Stimulated activated naive CD8-positive, alpha-beta T cell treated with anti-CD3 and anti-CD28 coated beads, Interleukin-15, Interleukin-2, amounts not matched to agents 100 ng/mL and 50 ng/mL, for 24 hours (primary cell): Measurements from ENCODE around the gene HIRA.
A peak's percentile ranks its signal among the peaks of the same experiment; 100 is the strongest.
"Not testable (repeated sequence)": the region's sequence is repeated elsewhere in the genome, so short reads cannot be mapped to it uniquely, and the experiment has no call there.

Experiments used
- H3K27ac Mint-ChIP-seq: one replicate; pipeline ENCODE4 v1.8.0; 2021; ENCODE audit warnings: mild to moderate bottlenecking, mixed read lengths
- H3K27me3 Mint-ChIP-seq: one replicate; pipeline ENCODE4 v1.8.0; 2021; ENCODE audit warnings: mixed read lengths
- H3K36me3 Mint-ChIP-seq: one replicate; pipeline ENCODE4 v1.8.0; 2021; ENCODE audit warnings: low read depth, mixed read lengths
- H3K4me1 Mint-ChIP-seq: one replicate; pipeline ENCODE4 v1.8.0; 2021; ENCODE audit warnings: low read depth, mixed read lengths
- H3K4me3 Mint-ChIP-seq: one replicate; pipeline ENCODE4 v1.8.0; 2021; ENCODE audit warnings: mild to moderate bottlenecking, mixed read lengths
- H3K9me3 Mint-ChIP-seq: one replicate; pipeline ENCODE4 v1.8.0; 2021; ENCODE audit warnings: mixed read lengths

The HIRA gene

DNA sequence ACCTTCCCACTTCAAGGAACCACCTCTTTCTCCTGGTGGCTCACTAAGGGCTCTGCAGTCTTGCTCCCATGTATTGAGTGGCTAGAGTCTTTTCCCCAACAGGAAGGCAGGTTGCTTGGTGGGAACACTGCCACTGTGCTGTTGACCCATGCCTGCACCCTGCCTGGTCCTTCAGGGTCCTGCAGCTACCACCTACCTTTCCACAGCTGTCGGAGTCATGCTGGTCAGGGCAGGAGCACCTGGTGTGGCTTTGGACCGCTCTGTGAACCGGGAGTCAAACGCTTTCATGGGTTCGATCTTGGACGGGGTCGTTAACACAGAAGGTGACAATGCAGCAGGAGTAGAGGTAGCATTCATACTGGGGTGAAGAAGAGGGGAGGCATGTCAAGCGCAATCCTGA lies 56.1 kb downstream of the HIRA start:
- no peaks in the 10 kb centered on the region for H3K4me1 Mint-ChIP-seq
- H3K36me3 Mint-ChIP-seq: peaks cover 67% of the 10 kb centered on the region
- no peaks in the 10 kb centered on the region for H3K27me3 Mint-ChIP-seq
- H3K9me3 Mint-ChIP-seq: no peaks in the 10 kb centered on the region
- H3K4me3 Mint-ChIP-seq: no peak overlapping the region
- no peak overlapping the region for H3K27ac Mint-ChIP-seq

GRCh38 chr22:19374410-19374809 lies 57.1 kb downstream of the HIRA start:
- Mint-ChIP-seq H3K4me3 (no peak overlapping the region), H3K27ac (no peak overlapping the region), H3K4me1 (no peaks in the 10 kb centered on the region), H3K27me3 (no peaks in the 10 kb centered on the region), H3K9me3 (no peaks in the 10 kb centered on the region), H3K36me3 (peaks cover 65% of the 10 kb centered on the region)

GRCh38 chr22:19373450-19373849 lies 58.1 kb downstream of the HIRA start:
- Mint-ChIP-seq H3K27ac (no peak overlapping the region), H3K9me3 (no peaks in the 10 kb centered on the region), H3K36me3 (peaks cover 70% of the 10 kb centered on the region)

DNA sequence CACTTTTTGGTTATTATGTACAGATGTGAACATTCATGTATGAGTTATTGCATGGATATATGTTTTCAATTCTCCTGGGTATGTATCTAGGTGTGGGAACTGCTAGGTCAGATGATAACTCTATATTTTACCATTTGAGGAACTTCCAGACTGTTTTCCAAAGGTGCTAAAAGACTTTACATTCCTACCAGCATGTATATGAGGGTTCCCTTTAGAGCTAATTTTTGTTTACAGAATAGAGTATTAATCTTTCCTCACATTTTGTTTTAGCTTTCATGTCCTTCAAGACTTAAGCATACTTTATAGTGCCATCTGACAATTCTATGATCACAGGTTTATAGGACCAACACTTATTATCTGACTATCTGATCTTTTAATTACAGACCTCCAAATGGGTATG lies 59.6 kb downstream of the HIRA start:
- H3K36me3 Mint-ChIP-seq: peaks cover 60% of the 10 kb centered on the region
- no peak overlapping the region for H3K4me3 Mint-ChIP-seq
- no peaks in the 10 kb centered on the region for H3K9me3 Mint-ChIP-seq
- H3K27me3 Mint-ChIP-seq: no peaks in the 10 kb centered on the region
- H3K27ac Mint-ChIP-seq: no peak overlapping the region
- H3K4me1 Mint-ChIP-seq: no peaks in the 10 kb centered on the region

More at GRCh38 chr22:19373450-19373849, 58.1 kb downstream of the HIRA start:
- H3K27me3 Mint-ChIP-seq: no peaks in the 10 kb centered on the region
- no peak overlapping the region for H3K4me3 Mint-ChIP-seq
- H3K4me1 Mint-ChIP-seq: no peaks in the 10 kb centered on the region

- Mint-ChIP-seq H3K36me3 (peaks cover 53% of the 10 kb centered on the region), H3K27me3 (no peaks in the 10 kb centered on the region), H3K27ac (no peak overlapping the region), H3K4me1 (peaks cover 9% of the 10 kb centered on the region), H3K9me3 (no peaks in the 10 kb centered on the region), H3K4me3 (no peak overlapping the region)
These were observed 62.7 kb downstream of the HIRA start for GRCh38 chr22:19368876-19369275.

DNA sequence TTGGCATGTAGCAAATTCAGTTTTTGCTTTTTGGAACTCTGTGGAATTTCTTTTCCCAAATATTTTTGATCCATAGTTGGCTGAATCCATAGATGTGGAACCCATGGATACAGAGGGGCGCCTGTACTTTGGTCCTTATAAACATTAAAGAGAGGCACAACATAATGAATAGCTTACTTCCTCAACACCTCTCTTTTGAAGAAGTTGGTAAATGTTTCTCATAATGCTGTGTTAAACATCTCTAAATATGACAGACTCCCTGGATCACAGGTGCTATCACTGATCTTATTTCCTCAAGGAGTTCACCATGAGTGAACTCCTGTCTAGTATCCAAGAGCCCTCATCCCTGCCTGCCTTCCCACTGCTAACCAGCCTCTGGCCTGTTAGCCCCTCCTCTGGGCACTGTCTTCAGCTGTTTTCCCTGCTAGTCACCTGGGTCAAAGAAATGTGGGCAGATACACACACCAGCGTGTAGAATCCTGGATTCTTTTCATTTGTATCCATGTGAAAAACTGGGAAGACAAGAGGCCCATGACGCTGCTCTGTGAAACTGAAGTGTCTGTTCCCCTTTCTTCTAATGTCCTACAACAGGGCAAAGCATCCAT lies 63.7 kb downstream of the HIRA start:
- Mint-ChIP-seq H3K4me1 (peaks cover 9% of the 10 kb centered on the region), H3K36me3 (peaks cover 46% of the 10 kb centered on the region), H3K9me3 (no peaks in the 10 kb centered on the region), H3K27ac (no peak overlapping the region), H3K27me3 (no peaks in the 10 kb centered on the region), H3K4me3 (no peak overlapping the region)

- Mint-ChIP-seq H3K36me3 (peaks cover 45% of the 10 kb centered on the region), H3K4me1 (peaks cover 26% of the 10 kb centered on the region)
- not testable (repeated sequence) for H3K9me3 Mint-ChIP-seq, H3K27ac Mint-ChIP-seq, H3K4me3 Mint-ChIP-seq, H3K27me3 Mint-ChIP-seq
These were observed 68.0 kb downstream of the HIRA start for GRCh38 chr22:19363541-19363940.

DNA sequence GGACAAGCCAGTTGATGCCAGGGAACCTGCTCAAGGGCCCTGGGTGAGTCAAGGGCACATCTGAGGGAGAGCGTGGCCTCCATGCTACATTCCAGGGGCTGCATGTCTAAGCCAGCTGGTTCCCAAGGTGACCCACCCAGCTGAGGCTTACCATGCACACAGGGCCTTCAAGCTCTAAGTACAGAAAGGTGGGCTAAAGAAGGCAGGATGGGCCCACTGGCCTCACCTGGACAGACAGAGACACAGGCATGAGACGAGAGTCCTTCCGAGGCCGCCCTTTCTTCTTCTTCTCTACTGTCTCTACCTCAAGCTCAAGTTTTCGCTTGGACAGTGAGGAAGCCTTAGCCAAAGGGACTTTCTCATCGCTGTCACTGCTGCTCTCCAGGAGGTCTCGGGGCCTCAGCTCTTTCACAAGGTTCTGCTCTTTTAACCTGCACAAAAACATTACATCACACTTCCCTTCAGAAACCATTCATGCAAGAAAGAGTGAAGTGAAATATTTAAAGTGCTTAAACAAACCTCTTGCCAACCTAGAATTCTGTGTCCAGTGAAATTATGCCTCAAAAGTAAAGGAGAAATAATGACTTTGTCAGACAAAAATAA lies 69.9 kb downstream of the HIRA start:
- peaks cover 55% of the 10 kb centered on the region for H3K36me3 Mint-ChIP-seq
- H3K27me3 Mint-ChIP-seq: no peaks in the 10 kb centered on the region
- H3K27ac Mint-ChIP-seq: peak overlapping the region; percentile 59
- peak overlapping the region; percentile 12 for H3K4me3 Mint-ChIP-seq
- H3K9me3 Mint-ChIP-seq: no peaks in the 10 kb centered on the region
- H3K4me1 Mint-ChIP-seq: peaks cover 26% of the 10 kb centered on the region

DNA sequence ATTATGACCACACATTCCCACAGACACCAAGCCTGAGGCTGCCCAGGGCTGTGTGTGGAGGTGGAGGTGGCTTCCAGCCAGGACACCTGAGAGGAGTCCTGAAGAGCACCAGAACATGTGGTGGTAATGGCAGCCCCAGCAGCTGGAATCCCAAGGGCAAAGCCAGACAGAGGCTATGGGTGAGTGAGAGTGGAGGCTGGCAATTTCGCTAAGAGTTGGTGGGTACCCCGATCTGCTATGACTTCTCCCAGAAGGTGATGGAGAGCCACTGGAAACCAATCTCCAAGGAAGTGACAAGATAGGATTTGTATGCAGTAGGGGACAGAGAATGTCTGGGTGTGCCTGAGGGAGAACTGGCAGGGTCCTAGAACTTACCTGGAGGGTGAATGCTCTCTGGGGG lies 70.7 kb downstream of the HIRA start:
- no peak overlapping the region for H3K4me3 Mint-ChIP-seq
- no peaks in the 10 kb centered on the region for H3K9me3 Mint-ChIP-seq
- H3K4me1 Mint-ChIP-seq: peaks cover 26% of the 10 kb centered on the region
- no peaks in the 10 kb centered on the region for H3K27me3 Mint-ChIP-seq
- H3K36me3 Mint-ChIP-seq: peaks cover 54% of the 10 kb centered on the region
- H3K27ac Mint-ChIP-seq: peak overlapping the region; percentile 15

DNA sequence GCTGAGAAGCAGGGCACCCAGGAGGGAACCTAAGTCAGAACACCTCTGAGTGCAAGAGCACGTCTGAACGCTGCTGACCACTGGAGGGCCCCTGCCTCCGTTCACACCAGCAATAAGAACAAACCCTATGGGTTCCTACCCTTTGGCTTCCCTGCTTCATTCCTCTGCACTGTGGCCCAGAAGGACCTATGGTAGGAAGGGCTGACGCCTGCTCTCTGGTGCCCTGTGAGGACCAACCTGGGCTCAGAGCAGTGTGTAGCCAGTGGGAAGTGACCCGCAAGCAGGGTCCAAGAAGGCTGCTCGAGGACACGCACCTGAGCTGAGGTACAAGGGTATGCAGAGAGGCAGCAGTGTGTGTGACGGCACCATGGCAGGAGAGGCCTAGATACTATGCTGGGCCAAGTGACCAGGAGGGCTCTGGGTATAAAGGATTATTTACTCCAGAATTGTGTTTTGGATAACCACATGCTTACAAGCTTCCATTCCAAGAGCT lies 71.2 kb downstream of the HIRA start:
- Mint-ChIP-seq H3K27ac (peak overlapping the region; percentile 54), H3K4me1 (peaks cover 26% of the 10 kb centered on the region), H3K9me3 (no peaks in the 10 kb centered on the region), H3K4me3 (no peak overlapping the region), H3K36me3 (peaks cover 58% of the 10 kb centered on the region), H3K27me3 (no peaks in the 10 kb centered on the region)

GRCh38 chr22:19359554-19360299 lies 71.8 kb downstream of the HIRA start:
- Mint-ChIP-seq H3K9me3 (no peaks in the 10 kb centered on the region), H3K4me3 (no peak overlapping the region), H3K36me3 (peaks cover 55% of the 10 kb centered on the region), H3K4me1 (peaks cover 23% of the 10 kb centered on the region), H3K27ac (peak overlapping the region; percentile 41), H3K27me3 (no peaks in the 10 kb centered on the region)

- Mint-ChIP-seq H3K27me3 (no peaks in the 10 kb centered on the region), H3K36me3 (peaks cover 53% of the 10 kb centered on the region), H3K9me3 (no peaks in the 10 kb centered on the region), H3K27ac (peak overlapping the region; percentile 41), H3K4me3 (no peak overlapping the region), H3K4me1 (peaks cover 17% of the 10 kb centered on the region)
These were observed 72.6 kb downstream of the HIRA start for GRCh38 chr22:19358703-19359553.

GRCh38 chr22:19358195-19358594 lies 73.3 kb downstream of the HIRA start:
- Mint-ChIP-seq H3K27me3 (no peaks in the 10 kb centered on the region), H3K4me3 (no peak overlapping the region), H3K4me1 (peaks cover 17% of the 10 kb centered on the region), H3K27ac (no peak overlapping the region), H3K9me3 (no peaks in the 10 kb centered on the region), H3K36me3 (peaks cover 49% of the 10 kb centered on the region)

- Mint-ChIP-seq H3K27me3 (no peaks in the 10 kb centered on the region), H3K4me3 (no peak overlapping the region), H3K9me3 (no peaks in the 10 kb centered on the region), H3K27ac (no peak overlapping the region), H3K36me3 (peaks cover 50% of the 10 kb centered on the region), H3K4me1 (peaks cover 17% of the 10 kb centered on the region)
These were observed 74.0 kb downstream of the HIRA start for GRCh38 chr22:19357270-19358105.
